Cardiac muscle cell (in vitro differentiated cells and primary cell): Measurements from ENCODE around the gene MED16. TPM values are rescaled to one million over a fixed set of nuclear protein-coding genes. Genes with fewer than 3 reads are reported as not detected.

Experiments
- DNase-seq, 2 donors: peaks; one replicate each; pipeline versions ENCODE4 v3.0.0 to v3.0.0-alpha.2; 2010 to 2017; ENCODE audit warnings: low read depth in 1 of 2, low spot score in 1 of 2
- H3K27ac ChIP-seq: fragments of 200-600 bp; sonication (generic); 2 replicates; pipeline ENCODE4 v1.5.1; 2016
- H3K27me3 ChIP-seq: fragments of 200-600 bp; sonication (generic); 2 replicates; pipeline ENCODE4 v1.6.0; 2016; ENCODE audit warnings: control low read depth
- H3K36me3 ChIP-seq: fragments of 200-600 bp; sonication (generic); 2 replicates; pipeline ENCODE4 v1.5.1; 2016; ENCODE audit warnings: control low read depth
- H3K4me1 ChIP-seq: fragments of 200-600 bp; sonication (generic); 2 replicates; pipeline ENCODE4 v1.8.1; 2017; ENCODE audit warnings: low read depth, mild to moderate bottlenecking, mixed run types
- H3K4me3 ChIP-seq: fragments of 200-600 bp; sonication (generic); 2 replicates; pipeline ENCODE4 v1.5.1; 2016; ENCODE audit warnings: mild to moderate bottlenecking
- H3K9me3 ChIP-seq: fragments of 200-600 bp; sonication (generic); 2 replicates; pipeline ENCODE4 v1.5.1; 2017; ENCODE audit warnings: low read depth, mild to moderate bottlenecking, control low read depth
- CTCF ChIP-seq: IDR thresholded peaks from 2 replicates; pipeline ENCODE4 v1.5.1; 2012; ENCODE audit warnings: low read depth, mild to moderate bottlenecking, low read length
- polyA plus RNA-seq: library from polyadenylated mRNA; unstranded; fragments of >200 nt; fragmentation: Nextera tagmentation; extraction: Ambion mirVana; gene quantifications from 2 replicates; pipeline ENCODE4 v1.2.1, GENCODE V29; 2016
- total RNA-seq: library from RNA; depleted of rRNA; stranded (reverse); fragments of >200 nt; gene quantifications from 2 replicates; pipeline ENCODE4 v1.2.3, GENCODE V29; 2016

MED16 gene
- total and polyA plus RNA-seq, 2 experiments from 2014 or later: 67.2 to 104 TPM

- Histone ChIP-seq H3K4me3 (no peak overlapping the region), H3K27ac (peak overlapping the region; percentile 84), H3K9me3 (no peaks in the 10 kb centered on the region)
These were observed 41.3 kb upstream of the MED16 start for GRCh38 chr19:934197-934840.

GRCh38 chr19:933553-933882 is 40.5 kb upstream of the MED16 start:
- peaks cover 8% of the 10 kb centered on the region for H3K4me1 ChIP-seq
- H3K36me3 ChIP-seq: peaks cover 20% of the 10 kb centered on the region
- no peak overlapping the region for H3K4me3 ChIP-seq
- no peaks in the 10 kb centered on the region for H3K9me3 ChIP-seq
- TF ChIP-seq CTCF: no peak
- DNase-seq: no peak
- H3K27ac ChIP-seq: peak overlapping the region; percentile 84
- no peaks in the 10 kb centered on the region for H3K27me3 ChIP-seq

More at GRCh38 chr19:934197-934840, 41.3 kb upstream of the MED16 start:
- no peaks in the 10 kb centered on the region for H3K27me3 ChIP-seq
- H3K4me1 ChIP-seq: peaks cover 8% of the 10 kb centered on the region
- no peak for TF ChIP-seq CTCF
- peaks cover 20% of the 10 kb centered on the region for H3K36me3 ChIP-seq
- no peak for DNase-seq

- no peak for TF ChIP-seq CTCF
- Histone ChIP-seq H3K4me1 (peaks cover 10% of the 10 kb centered on the region), H3K36me3 (peaks cover 20% of the 10 kb centered on the region), H3K27ac (peak overlapping the region; percentile 84), H3K9me3 (no peaks in the 10 kb centered on the region), H3K4me3 (no peak overlapping the region), H3K27me3 (no peaks in the 10 kb centered on the region)
- peak; percentile 71 to 97 for DNase-seq
These were observed 39.9 kb upstream of the MED16 start for GRCh38 chr19:932648-933552.

- no peak for TF ChIP-seq CTCF
- Histone ChIP-seq H3K27ac (peak overlapping the region; percentile 84), H3K4me1 (peaks cover 11% of the 10 kb centered on the region)
These were observed 39.1 kb upstream of the MED16 start for GRCh38 chr19:931860-932647.

GRCh38 chr19:929891-930258 is 36.9 kb upstream of the MED16 start:
- H3K9me3 ChIP-seq: no peaks in the 10 kb centered on the region
- peaks cover 11% of the 10 kb centered on the region for H3K4me1 ChIP-seq
- peaks cover 17% of the 10 kb centered on the region for H3K36me3 ChIP-seq
- no peak overlapping the region for H3K27ac ChIP-seq
- no peak for DNase-seq
- TF ChIP-seq CTCF: no peak
- H3K4me3 ChIP-seq: no peak overlapping the region
- no peaks in the 10 kb centered on the region for H3K27me3 ChIP-seq

More at GRCh38 chr19:931860-932647, 39.1 kb upstream of the MED16 start:
- H3K9me3 ChIP-seq: no peaks in the 10 kb centered on the region
- peaks cover 20% of the 10 kb centered on the region for H3K36me3 ChIP-seq
- no peak for DNase-seq
- no peaks in the 10 kb centered on the region for H3K27me3 ChIP-seq
- H3K4me3 ChIP-seq: no peak overlapping the region
